ENCODE results near the gene DNM2. TPM values are rescaled to one million over a fixed set of nuclear protein-coding genes. Genes with fewer than 3 reads are reported as not detected.
"Not testable (repeated sequence)": the region's sequence is repeated elsewhere in the genome, so short reads cannot be mapped to it uniquely, and the experiment has no call there.

DNM2 gene
- total RNA-seq, 1 experiment from 2014 or later, result 116 TPM

DNA sequence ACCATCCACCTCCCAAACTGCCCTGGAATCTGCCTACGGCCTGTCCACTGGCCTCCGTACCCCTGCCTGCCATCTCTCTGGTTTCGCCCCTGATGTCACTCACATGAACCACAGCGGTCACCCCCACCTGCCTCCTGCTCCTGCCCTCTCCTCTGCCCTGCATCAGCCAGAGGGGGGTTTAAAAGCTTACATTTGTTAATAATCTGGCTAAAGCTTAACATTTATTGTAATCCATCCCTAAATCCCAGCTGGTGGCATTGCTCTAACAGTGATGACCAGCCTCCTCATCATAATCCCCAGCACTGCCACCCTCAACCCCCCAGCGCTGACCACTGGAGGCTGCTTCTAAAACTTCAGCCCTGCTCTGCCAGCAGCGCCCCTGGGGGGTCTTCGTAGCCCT, 38.9 kb downstream of the DNM2 start:
- H3K36me3 ChIP-seq, result peaks cover 12% of the 10 kb centered on the region
- DNase-seq, result no peak
- no peaks in the 10 kb centered on the region for H3K27me3 ChIP-seq

DNA sequence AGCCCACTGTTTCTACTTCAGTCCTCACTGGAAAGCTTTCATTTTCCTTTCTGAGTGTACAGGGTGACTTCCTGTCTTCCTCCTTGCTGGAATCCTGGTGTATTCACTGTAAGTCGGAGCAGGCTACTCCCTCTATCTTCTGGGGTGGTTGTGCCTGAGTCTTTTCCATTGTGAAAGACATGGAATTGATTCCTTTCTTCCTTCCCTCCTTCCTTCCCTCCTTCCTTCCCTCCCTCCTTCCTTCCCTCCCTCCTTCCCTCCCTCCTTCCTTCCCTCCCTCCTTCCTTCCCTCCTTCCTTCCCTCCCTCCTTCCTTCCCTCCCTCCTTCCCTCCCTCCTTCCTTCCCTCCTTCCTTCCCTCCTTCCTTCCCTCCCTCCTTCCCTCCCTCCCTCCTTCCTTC, 40.2 kb downstream of the DNM2 start:
- not testable (repeated sequence) for H3K4me3 ChIP-seq, H3K27me3 ChIP-seq, DNase-seq, H3K9me3 ChIP-seq
- H3K36me3 ChIP-seq, result peaks cover 23% of the 10 kb centered on the region

More for the DNA sequence above, 38.9 kb downstream of the DNM2 start:
- no peaks in the 10 kb centered on the region for H3K9me3 ChIP-seq
- no peak overlapping the region for H3K4me3 ChIP-seq

DNA sequence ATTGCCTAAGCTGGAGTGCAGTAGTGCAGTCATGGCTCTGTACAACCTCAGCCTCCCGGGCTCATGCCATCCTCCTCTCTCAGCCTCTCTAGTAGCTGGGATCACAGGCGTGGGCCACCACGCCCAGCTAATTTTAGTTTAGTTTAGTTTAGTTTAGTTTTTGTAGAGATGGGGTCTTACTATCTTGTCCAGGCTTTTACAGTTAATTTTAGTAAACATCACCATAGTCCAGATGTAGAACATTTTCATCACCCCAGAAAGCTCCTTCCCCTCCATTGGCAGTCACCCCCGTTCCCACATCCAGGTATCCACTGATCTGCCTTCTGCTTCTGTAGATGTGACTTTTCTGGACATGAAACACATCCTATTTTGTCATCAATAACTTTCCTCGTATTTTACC, 41.1 kb downstream of the DNM2 start:
- H3K27me3 ChIP-seq, result no peaks in the 10 kb centered on the region
- H3K4me3 ChIP-seq, result no peak overlapping the region
- no peaks in the 10 kb centered on the region for H3K9me3 ChIP-seq
- H3K36me3 ChIP-seq, result peaks cover 28% of the 10 kb centered on the region
- no peak for DNase-seq

DNA sequence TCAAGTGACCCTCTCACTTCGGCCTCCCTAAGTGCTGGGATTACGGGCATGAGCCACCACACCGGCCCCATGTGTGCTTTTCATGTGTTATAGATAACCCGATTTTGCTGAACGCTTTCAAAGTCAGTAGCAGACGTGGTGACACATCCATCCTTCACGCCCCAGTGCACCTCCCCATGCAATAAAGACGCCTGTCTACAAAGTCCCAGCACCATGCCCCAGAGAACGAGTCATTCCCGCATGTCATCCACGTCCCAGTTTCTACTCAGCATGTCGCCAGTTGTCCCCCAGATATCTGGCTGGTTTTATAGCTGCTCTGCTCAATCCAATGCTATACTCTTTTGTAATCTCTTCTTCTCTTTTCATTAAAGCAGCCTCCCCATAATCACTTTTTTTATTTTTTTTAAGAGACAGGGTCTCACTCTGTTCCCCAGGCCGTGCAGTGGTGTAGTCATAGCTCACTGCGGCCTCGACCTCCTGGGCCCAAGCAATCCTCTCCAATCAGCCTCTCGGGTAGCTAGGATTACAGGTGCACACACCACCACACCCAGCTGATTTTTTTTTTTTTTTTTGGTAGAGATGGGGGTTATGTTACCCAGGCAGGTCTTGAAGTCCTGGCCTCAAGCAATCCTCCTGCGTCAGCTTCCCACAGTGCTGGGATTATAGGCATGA, 42.5 kb downstream of the DNM2 start:
- H3K4me3 ChIP-seq, result no peak overlapping the region
- DNase-seq, result peak; percentile 56
- no peaks in the 10 kb centered on the region for H3K27me3 ChIP-seq
- no peaks in the 10 kb centered on the region for H3K9me3 ChIP-seq
- peaks cover 35% of the 10 kb centered on the region for H3K36me3 ChIP-seq

DNA sequence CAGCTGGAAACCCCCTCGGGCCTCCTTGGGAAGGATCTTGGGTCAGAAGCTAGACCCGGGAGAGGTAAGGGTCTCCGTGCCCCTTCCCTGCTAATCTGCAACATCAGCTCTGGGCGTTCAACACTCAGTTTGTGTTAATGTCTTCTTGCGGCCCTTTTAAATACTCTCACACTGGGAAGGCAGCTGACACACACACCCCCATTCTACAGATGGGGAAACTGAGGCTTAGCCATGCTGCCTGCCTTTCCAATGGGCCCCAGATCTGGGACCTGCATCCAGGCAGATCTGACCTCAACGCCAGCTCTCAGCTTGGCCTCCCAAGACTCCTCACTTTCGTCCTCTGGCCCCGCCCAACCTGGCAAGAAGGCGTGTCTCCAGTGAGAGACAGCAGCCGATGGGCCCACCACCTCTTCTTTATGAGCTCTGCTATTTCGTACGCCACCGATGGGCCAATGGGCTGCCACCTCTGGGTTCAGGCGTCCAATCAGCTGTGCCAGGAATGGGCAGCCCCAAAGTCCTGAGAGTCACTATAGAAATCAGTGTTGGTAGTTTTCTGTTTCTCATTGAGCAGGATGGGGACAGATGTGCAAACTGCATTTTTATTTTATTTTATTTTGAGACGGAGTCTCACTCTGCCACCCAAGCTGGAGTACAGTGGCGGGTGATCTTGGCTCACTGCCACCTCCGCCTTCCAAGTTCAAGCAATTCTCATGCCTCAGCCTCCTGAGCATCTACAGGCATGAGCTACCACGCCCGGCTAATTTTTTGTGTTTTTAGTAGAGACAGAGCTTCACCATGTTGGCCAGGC, 43.8 kb downstream of the DNM2 start:
- Histone ChIP-seq H3K27me3 (no peaks in the 10 kb centered on the region), H3K4me3 (no peak overlapping the region), H3K36me3 (peaks cover 39% of the 10 kb centered on the region), H3K9me3 (no peaks in the 10 kb centered on the region)
- DNase-seq, result no peak

DNA sequence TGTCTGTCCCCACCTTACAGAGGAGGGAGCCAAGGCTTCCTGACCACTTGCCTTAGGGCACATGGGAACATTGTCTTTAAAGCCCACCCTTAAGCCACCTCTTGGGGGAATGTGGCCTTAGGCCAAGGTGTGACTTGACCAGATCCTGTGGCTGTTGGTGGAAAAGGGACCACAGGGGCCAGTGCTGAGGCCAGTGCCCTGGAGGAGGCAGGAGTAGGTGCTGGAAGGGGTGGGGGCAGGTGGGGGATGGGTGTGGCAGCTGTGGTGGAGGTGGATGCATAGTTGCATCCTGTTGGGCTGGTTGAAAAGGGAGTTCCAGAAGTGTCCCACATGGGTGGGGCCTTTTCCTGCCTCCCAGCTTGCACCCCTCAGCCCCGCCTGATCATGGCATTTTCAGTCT, 44.8 kb downstream of the DNM2 start:
- Histone ChIP-seq H3K27me3 (no peaks in the 10 kb centered on the region), H3K4me3 (no peak overlapping the region), H3K9me3 (no peaks in the 10 kb centered on the region), H3K36me3 (peaks cover 42% of the 10 kb centered on the region)
- no peak for DNase-seq

DNA sequence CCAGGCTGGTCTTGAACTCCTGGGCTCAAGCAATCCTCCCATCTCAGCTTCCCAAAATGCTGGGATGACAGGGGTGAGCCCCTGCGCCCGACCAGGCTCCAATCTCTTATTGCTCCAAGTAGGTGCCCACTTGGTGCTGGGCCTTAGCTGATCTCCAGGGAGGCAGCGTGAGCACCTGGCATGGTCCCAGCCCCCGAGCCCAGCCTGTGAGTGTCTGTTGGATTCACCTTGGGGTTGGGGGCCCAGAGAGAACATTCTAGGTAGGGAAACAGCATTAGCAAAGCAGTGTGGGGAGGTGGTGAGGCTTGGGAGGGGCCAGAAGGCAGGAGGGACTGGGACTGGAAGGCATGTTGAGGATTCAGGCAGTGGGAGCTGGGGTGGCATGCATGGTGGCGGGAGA, 45.5 kb downstream of the DNM2 start:
- Histone ChIP-seq H3K27me3 (no peaks in the 10 kb centered on the region), H3K4me3 (no peak overlapping the region), H3K9me3 (no peaks in the 10 kb centered on the region), H3K36me3 (peaks cover 44% of the 10 kb centered on the region)
- DNase-seq, result no peak

DNA sequence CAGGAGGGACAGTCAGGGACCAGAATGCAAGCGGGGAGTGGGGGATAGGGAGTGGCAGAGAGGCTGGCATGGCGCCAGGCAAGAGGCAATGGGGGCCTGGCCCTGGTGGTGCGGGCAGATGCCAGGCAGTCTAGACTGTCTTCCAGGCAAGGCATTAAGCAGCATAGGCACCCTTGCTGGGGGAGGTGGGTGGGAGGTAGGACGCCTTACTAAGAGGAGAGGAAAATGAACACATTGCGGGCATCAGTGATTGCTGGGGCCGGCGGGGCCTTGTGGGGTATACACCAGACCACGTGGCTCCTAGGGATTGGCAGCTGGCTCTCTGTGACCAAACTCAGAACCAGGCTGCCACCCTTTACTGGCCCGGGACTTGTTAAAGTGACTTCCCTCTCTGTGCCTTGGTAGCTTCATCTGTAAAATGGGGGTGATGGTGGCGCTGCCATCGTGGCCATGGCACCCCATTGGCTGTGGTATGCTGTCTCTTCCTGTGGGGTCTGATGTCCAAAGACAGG, 46.0 kb downstream of the DNM2 start:
- no peak for DNase-seq
- H3K4me3 ChIP-seq, result no peak overlapping the region
- no peaks in the 10 kb centered on the region for H3K27me3 ChIP-seq
- H3K9me3 ChIP-seq, result no peaks in the 10 kb centered on the region
- H3K36me3 ChIP-seq, result peaks cover 46% of the 10 kb centered on the region

DNA sequence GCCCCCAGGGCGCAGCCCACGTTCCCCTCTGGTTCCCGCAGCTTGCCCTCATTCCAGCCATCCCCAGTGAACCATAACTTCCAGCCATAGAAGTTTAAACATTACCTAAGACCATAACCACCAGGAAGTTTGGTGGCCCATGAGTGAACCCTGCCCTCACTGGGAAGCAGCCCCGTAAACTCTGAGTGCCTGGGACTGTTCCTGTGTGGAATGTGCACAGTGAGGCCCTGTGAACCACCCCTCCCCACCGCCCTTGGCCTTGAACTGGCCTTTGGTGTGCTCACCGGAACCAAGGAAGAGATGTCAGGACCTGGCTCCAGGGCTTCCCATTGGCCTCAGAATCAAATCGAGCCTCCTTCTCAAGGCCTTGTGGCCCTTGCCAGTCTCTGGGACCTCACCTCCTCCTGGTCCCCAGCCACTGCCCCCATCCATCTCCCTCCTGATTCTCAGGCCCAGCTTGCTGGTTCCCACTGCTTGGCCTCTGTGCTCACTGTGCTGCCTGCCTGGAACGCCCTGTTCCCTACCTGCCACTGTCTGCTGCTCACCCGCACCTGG, 46.5 kb downstream of the DNM2 start:
- no peak for DNase-seq
- Histone ChIP-seq H3K36me3 (peaks cover 51% of the 10 kb centered on the region), H3K9me3 (no peaks in the 10 kb centered on the region), H3K4me3 (no peak overlapping the region), H3K27me3 (no peaks in the 10 kb centered on the region)

DNA sequence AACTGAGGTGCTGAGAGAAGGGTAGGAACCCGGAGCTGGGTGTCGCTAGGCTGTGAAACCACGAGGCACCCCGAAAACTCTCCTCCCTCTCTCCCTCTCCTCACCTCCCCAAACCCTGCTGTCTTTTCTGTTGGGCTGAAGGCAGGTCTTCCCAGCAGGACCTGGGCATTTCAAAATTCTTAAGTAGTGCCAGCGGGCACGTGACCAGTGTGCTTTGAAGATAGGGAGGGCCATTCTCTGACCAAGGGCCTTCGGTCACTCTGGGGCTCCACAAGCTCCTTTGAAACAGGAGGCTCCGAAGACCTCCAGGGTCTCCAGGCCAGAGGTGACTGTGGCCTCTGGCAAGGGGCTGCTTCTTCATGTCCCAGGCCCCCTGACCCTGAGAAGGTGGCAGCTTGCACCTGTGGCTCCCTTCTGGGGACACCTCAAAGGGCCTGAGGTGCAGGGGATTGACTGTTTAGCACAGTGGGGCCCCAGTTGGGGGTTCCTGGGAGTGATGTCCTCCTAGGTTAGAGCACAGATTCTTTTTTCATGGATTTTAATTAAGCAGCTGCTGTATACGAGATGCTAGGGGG, 48.3 kb downstream of the DNM2 start:
- Histone ChIP-seq H3K4me3 (no peak overlapping the region), H3K9me3 (peaks cover 2% of the 10 kb centered on the region; the same call in 1 of the 2 replicates), H3K27me3 (no peaks in the 10 kb centered on the region), H3K36me3 (peaks cover 61% of the 10 kb centered on the region)
- DNase-seq, result no peak

DNA sequence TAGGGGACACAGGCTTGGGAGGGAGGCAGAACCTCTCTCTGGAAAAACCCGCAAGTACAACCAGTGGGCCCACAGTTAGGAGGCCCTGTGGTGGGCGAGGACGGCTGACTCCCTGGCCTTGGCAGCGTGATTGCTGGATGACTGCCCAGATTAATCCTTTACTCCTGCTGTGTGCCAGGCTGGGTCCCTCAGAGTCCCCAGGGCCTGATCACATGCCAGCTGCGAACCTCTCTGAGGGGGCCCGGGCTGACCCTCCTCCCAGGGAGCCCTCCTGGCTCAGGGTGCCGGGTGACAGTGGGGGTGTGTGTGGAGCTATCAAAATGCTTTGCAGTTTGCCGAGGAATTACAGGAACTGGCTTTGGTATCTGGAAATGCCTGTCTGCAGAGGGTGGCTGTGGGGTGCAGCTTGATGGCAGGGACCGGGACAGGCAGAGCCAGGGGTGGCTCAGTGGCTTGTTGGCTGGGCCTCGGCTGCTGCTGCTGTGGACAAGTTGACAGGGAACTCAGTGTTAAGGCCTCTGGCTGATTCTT, 48.9 kb downstream of the DNM2 start:
- peak; percentile 77 for DNase-seq
- H3K27me3 ChIP-seq, result no peaks in the 10 kb centered on the region
- H3K4me3 ChIP-seq, result no peak overlapping the region
- peaks cover 2% of the 10 kb centered on the region; the same call in 1 of the 2 replicates for H3K9me3 ChIP-seq
- H3K36me3 ChIP-seq, result peaks cover 58% of the 10 kb centered on the region

DNA sequence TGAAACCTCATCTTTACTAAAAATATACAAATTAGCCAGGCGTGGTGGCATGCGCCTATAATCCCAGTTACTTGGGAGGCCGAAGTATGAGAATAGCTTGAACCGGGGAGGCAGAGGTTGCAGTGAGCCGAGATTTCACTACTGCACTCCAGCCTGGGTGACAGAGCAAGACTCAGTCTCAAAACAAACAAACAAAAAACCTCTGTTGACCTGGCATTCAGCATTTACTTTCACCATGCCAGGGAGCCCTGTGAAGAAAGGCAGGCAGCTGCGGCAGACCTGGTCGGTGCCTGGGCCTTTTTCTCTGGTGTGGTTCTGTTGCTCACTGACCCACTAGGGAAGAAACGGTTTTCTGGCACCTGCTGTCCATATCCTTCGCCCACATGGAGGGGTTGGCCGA, 49.8 kb downstream of the DNM2 start:
- no peak for DNase-seq

DNA sequence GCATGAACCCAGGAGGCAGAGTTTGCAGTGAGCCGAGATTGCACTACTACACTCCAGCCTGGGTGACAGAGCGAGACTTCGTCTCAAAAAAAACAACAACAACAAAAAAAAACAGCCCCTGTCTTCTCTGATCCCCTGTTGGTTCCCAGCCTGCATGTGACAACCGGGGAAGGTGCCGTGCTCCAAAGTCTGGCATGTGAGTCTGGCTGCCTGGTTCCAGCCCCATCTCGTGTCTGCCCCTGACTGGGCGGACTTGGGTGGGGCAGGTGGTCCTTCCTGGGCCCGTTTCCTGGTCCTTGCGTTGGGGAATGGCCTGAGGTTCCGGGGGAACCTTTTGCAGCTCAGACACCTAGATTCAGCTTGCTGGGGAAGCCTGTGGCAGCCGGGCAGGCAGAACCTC, 50.5 kb downstream of the DNM2 start:
- Histone ChIP-seq H3K36me3 (peaks cover 50% of the 10 kb centered on the region), H3K4me3 (no peak overlapping the region), H3K9me3 (peaks cover 2% of the 10 kb centered on the region; the same call in 1 of the 2 replicates), H3K27me3 (no peaks in the 10 kb centered on the region)
- no peak for DNase-seq

More for the DNA sequence above, 49.8 kb downstream of the DNM2 start:
- no peaks in the 10 kb centered on the region for H3K27me3 ChIP-seq
- peaks cover 54% of the 10 kb centered on the region for H3K36me3 ChIP-seq
- peaks cover 2% of the 10 kb centered on the region; the same call in 1 of the 2 replicates for H3K9me3 ChIP-seq
- no peak overlapping the region for H3K4me3 ChIP-seq

DNA sequence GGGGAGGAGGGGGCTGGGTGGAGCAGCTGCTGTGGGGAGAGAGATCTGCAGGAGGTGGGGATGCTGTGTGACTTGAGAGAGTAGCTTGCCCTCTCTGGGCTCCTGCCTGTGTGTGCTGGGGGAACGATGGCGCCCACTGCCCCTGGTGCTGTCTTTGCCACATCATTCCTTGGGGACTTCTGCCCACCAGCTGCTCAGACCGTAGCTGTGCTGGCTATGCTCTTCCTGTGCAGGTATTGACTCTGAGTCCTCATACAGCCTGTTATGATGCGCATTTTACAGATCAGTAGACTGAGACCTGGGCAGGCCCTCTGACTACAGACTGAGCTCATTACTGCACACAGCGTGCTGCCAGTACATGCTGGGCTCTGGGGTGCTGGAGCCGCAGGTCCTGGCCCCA, 51.1 kb downstream of the DNM2 start:
- DNase-seq, result no peak
- Histone ChIP-seq H3K36me3 (peaks cover 51% of the 10 kb centered on the region), H3K9me3 (peaks cover 2% of the 10 kb centered on the region; the same call in 1 of the 2 replicates), H3K4me3 (no peak overlapping the region), H3K27me3 (no peaks in the 10 kb centered on the region)

DNA sequence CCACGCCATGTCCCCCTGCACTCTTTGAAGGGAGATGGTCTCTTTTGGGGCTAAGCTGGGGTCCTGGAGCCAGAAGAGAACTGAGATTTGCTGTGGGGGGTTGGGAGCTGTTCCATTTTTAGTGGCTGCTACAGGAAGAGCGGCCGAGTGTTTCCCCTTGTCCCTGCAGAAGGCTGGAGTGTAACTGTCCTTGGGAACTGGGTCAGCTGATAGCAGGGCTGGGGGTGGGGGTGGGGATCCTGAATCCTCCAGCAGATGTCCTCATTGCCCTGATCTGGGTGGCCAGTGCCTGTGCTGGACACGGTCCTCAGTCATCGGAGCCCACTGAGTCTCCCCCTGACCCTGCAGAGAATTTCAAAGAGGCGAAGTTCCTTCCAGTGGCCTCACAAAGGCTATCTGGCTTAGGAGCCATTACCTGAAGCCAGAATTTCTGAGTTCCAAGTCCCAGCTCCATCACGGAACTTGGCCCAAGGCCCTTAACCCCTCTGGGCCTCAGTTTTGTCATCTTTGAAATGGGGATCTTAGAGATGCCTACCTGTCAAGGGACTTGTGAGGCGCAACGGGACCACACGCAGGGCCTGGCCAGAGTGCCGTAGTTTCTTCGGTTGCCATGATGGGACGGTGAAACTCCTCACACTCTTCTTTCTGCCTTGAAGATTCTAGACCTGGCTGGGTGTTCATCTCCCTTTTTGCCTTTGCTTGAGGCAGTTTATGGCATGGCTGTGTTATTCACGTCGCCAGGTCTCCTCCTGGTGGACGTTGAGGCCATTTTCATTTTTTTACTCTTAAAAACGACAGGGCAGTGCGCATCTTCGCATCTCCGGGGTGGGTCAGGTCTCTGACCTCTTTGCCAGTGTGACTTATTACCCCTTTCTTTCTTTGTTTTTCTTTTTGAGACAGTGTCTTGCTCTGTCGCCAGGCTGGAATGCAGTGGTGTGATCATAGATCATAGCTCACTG, 51.9 kb downstream of the DNM2 start:
- Histone ChIP-seq H3K27me3 (no peaks in the 10 kb centered on the region), H3K36me3 (peaks cover 53% of the 10 kb centered on the region), H3K4me3 (no peak overlapping the region), H3K9me3 (peaks cover 2% of the 10 kb centered on the region; the same call in 1 of the 2 replicates)
- DNase-seq, result peak; percentile 61

DNA sequence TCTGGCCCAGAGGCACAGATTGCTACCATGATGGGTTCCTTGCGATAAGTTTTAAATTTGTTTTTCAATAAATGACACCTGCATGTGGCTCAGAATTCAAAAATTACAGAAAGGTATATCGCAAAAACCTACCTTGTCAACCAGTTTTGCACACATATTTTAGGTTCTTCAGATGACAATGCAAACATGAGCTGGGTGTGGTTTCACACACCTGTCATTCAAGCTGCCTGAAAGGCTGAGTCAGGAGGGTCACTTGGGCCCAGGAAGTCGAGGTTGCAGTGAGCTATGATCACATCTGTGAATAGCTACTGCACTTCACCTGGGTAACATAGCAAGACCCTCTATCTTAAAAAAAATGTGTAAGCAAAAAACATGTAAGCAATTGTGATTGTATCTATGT, 56.1 kb downstream of the DNM2 start:
- DNase-seq, result no peak
- no peak overlapping the region for H3K4me3 ChIP-seq
- H3K36me3 ChIP-seq, result peaks cover 78% of the 10 kb centered on the region
- H3K27me3 ChIP-seq, result no peaks in the 10 kb centered on the region
- H3K9me3 ChIP-seq, result peaks cover 2% of the 10 kb centered on the region; the same call in 1 of the 2 replicates
